BJ (cell line): Measurements from ENCODE around the gene PGM5. TPM values are rescaled to one million over a fixed set of nuclear protein-coding genes. Genes with fewer than 3 reads are reported as not detected.

Experiments
- CTCF ChIA-PET: fragments of 350-600 bp; formaldehyde crosslinking; extraction: SDS; loops from one replicate; lab custom pipeline; 2021; ENCODE audit warnings: antibody characterized with exemption, inconsistent platforms; lab: Yijun Ruan, JAX
- POLR2A ChIA-PET: fragments of 300-600 bp; sonication (Branson Sonifier 250); formaldehyde crosslinking; extraction: SDS; loops from one replicate; lab custom pipeline; 2021; ENCODE audit warnings: antibody characterized with exemption; lab: Charles Lee
- DNase-seq: peaks from one replicate; pipeline ENCODE4 v3.0.0-alpha.2; 2011; ENCODE audit warnings: low read depth
- H3K27me3 ChIP-seq: 2 replicates; pipeline ENCODE4 v1.6.0; 2011; ENCODE audit warnings: low read length; ENCODE audit not compliant: control insufficient read depth, insufficient read depth
- H3K36me3 ChIP-seq: 2 replicates; pipeline ENCODE4 v1.5.1; 2011; ENCODE audit warnings: low read length; ENCODE audit not compliant: control insufficient read depth, insufficient read depth
- H3K4me3 ChIP-seq: 2 replicates; pipeline ENCODE4 v1.5.1; 2011; ENCODE audit warnings: low read depth, mild to moderate bottlenecking, control low read depth, low read length
- polyA plus RNA-seq: library from polyadenylated mRNA; depleted of rRNA; stranded (reverse); fragments of >200 nt; gene quantifications from 2 replicates; pipeline ENCODE4 v1.2.3, GENCODE V29; 2011
- TF ChIP-seq, protein P1 (sequence below): IDR thresholded peaks from 2 replicates; pipeline ENCODE4 v1.5.1; 2011; ENCODE audit warnings: low read depth, mild to moderate bottlenecking, control low read depth, inconsistent platforms, low read length, moderate library complexity; ENCODE audit not compliant: insufficient read depth

PGM5 gene
- polyA plus RNA-seq, 1 experiment, result 8.7 TPM

DNA sequence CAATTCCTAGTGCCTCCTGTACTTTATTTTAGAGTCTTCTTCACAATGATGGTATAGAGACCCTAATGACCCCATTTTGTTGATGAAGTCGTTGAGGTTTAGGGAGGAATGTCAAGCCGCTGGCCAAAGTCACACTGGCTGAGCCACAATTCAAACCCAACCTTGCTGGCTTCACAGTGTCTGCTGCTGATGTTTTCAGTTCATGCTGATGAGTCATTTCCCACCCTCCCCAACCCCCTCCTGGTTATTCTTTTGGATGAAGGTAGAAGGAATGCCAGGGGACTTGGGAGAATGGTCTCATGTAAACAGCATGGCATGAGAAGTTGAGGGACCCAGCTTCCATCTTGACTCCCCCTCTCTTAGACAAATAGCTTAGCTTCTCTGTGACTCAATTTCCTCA, 115.7 kb downstream of the PGM5 start:
- H3K27me3 ChIP-seq, result no peaks in the 10 kb centered on the region
- TF ChIP-seq, protein P1, sequence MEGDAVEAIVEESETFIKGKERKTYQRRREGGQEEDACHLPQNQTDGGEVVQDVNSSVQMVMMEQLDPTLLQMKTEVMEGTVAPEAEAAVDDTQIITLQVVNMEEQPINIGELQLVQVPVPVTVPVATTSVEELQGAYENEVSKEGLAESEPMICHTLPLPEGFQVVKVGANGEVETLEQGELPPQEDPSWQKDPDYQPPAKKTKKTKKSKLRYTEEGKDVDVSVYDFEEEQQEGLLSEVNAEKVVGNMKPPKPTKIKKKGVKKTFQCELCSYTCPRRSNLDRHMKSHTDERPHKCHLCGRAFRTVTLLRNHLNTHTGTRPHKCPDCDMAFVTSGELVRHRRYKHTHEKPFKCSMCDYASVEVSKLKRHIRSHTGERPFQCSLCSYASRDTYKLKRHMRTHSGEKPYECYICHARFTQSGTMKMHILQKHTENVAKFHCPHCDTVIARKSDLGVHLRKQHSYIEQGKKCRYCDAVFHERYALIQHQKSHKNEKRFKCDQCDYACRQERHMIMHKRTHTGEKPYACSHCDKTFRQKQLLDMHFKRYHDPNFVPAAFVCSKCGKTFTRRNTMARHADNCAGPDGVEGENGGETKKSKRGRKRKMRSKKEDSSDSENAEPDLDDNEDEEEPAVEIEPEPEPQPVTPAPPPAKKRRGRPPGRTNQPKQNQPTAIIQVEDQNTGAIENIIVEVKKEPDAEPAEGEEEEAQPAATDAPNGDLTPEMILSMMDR, result no peak
- H3K4me3 ChIP-seq, result no peak overlapping the region
- POLR2A ChIA-PET, result no interaction called here
- CTCF ChIA-PET, result no interaction called here
- no peaks in the 10 kb centered on the region for H3K36me3 ChIP-seq
- no peak for DNase-seq

DNA sequence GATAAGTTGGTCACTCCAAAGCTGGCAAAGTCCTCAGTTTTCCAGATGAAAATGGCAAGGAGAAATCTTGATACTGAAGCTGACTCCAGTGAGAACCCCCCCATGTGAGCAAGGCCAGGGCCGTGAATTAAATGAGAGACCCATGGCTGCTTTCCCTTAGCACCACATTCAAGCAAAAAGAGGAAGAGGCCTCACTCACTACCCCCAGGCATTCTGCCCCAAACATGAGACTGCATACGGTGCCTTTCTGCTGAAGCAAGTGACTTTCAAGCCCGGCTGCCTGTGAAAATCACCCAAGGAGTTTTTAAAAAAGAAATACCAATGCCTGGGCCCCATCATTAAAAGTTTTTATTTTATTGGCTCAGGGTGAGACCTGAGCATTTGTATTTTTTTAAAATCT, 117.4 kb downstream of the PGM5 start:
- Histone ChIP-seq H3K4me3 (no peak overlapping the region), H3K36me3 (no peaks in the 10 kb centered on the region), H3K27me3 (no peaks in the 10 kb centered on the region)
- CTCF ChIA-PET, result interaction anchor here (0.7 to 1.1 kb wide), 4 partner anchors 18 to 352 kb away, joined by 3 to 4 read pairs (median 3); no protein-coding TSS in a partner anchor
- TF ChIP-seq, protein P1, result no peak
- DNase-seq, result no peak
- POLR2A ChIA-PET, result no interaction called here

GRCh38 chr9:68476422-68476821, 120.0 kb downstream of the PGM5 start:
- H3K4me3 ChIP-seq, result no peak overlapping the region
- no peak for DNase-seq
- CTCF ChIA-PET, result no interaction called here
- TF ChIP-seq, protein P1, result no peak
- no peaks in the 10 kb centered on the region for H3K27me3 ChIP-seq
- POLR2A ChIA-PET, result no interaction called here
- no peaks in the 10 kb centered on the region for H3K36me3 ChIP-seq

DNA sequence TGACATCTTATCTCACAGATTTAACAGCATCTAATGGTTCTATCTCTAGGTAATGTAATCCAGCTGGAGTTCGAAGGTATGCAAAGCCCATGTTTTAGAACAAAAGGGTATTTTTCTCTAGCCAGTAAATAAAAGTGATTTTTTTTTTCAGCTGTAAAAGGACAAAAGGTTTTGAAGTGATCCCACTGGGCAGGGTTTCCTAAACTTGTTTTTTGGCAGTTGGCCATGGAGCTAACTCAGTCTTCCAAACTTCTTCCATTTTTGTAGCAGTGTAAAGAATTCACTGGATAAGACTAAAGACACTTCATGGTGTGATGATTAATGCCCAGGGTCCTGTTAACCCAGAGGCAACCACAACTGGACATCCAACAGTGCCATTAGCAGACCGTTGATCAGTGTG, 120.4 kb downstream of the PGM5 start:
- Histone ChIP-seq H3K4me3 (no peak overlapping the region), H3K27me3 (no peaks in the 10 kb centered on the region), H3K36me3 (no peaks in the 10 kb centered on the region)
- POLR2A ChIA-PET, result no interaction called here
- no peak for DNase-seq
- TF ChIP-seq, protein P1, result no peak
- CTCF ChIA-PET, result no interaction called here

DNA sequence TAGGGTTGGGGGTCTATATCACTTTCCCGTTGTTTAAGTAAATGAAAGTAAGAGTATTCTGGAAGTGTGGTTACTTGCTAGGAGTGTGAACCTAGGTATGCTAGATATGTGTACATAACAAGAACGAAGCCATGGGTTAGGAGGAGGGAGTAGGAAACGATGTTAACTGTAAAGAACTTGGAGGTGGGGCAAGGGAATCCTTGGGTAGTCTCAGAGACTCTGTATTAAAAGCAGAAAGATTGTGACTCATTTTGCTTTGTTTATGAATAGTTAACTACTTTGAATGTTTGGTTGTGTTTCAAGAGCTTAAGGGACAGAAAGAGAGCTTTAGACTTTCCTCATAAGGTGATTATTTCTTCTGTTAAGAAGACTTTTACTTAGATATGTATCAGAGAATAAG, 124.4 kb downstream of the PGM5 start:
- no peak for DNase-seq
- ChIA-PET POLR2A (no interaction called here), CTCF (no interaction called here)
- Histone ChIP-seq H3K36me3 (no peaks in the 10 kb centered on the region), H3K27me3 (no peaks in the 10 kb centered on the region), H3K4me3 (no peak overlapping the region)
- TF ChIP-seq, protein P1, result no peak
